ENCODE measurements around the gene PPIP5K1. TPM values are rescaled to one million over a fixed set of nuclear protein-coding genes. Genes with fewer than 3 reads are reported as not detected.
"Not testable (repeated sequence)": the region's sequence is repeated elsewhere in the genome, so short reads cannot be mapped to it uniquely, and the experiment has no call there.

PPIP5K1 gene
- total RNA-seq, 2 donors from 2014 or later: 25.6 to 35.5 TPM

DNA sequence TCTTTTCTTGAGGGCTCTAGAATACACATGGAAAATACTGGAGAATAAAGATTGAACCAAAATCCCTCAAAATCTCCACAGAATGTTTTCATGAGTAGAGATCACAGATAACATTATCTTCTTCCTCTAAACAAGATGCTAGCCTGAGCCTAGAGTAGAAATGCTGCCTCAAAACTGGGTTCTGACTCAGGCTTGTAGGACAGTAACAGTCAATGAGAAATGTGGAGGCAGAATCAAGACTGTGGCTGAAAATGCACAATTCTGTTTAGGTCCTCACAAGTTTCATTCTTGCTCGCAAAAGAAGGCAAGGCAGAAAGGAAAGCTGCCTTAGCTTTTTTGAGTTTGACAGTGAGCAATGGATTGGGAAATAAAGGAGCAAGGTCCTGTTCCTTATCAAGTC is 15.4 kb downstream of the PPIP5K1 start:
- H3K27me3 Mint-ChIP-seq; ATAC-seq; H3K4me1 Mint-ChIP-seq; DNase-seq; H3K4me3 Mint-ChIP-seq; H3K27ac Mint-ChIP-seq; H3K36me3 Mint-ChIP-seq (ENCODE audit: low read depth); H3K9me3 ChIP-seq (ENCODE audit: control insufficient read depth, low read length, poor library complexity, severe bottlenecking): not testable (repeated sequence)

DNA sequence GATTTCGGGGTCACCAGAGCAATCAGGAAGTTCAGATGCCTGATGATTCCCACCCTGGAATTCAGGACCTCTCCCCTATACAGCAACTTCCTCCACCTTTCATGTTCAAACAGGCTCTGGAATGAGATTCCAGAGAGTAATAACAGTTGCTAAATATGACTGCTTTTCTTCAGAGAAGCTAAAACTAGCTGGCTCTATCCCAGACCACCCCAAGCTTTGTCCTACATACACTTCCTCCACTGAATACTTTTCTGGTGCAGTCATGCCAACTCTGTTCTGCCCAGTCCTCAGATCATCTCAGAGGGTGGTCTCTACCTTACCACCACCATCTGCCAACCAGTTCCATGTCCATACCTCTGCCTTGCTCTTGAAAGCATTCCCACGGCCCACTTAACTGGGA is 23.4 kb downstream of the PPIP5K1 start:
- not testable (repeated sequence) for H3K4me3 Mint-ChIP-seq; ATAC-seq; H3K27me3 Mint-ChIP-seq; DNase-seq; H3K9me3 ChIP-seq (ENCODE audit: control insufficient read depth, low read length, poor library complexity, severe bottlenecking); H3K4me1 Mint-ChIP-seq; H3K27ac Mint-ChIP-seq; H3K36me3 Mint-ChIP-seq (ENCODE audit: low read depth)

DNA sequence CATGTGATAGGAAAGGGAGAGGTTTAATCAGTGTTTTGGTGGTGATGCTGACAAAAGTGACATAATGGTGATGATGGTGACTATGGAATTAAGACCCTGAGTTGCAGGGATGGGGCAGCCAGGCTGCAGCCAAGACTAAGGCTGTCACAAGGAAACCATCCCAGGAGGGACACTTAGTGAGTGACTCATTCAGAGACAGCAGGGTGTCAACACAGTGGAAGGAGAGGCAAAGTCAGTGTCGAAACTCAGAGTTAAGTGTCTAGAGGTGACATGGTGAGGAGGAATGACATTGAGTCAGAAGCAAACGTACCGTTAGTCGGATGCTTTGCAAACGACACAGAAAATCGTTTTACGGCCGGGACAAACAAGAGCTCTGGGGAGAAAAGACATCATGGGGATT is 26.2 kb downstream of the PPIP5K1 start:
- not testable (repeated sequence) for H3K9me3 ChIP-seq (ENCODE audit: control insufficient read depth, low read length, poor library complexity, severe bottlenecking); ATAC-seq; H3K4me1 Mint-ChIP-seq; H3K4me3 Mint-ChIP-seq; DNase-seq; H3K27ac Mint-ChIP-seq; H3K36me3 Mint-ChIP-seq (ENCODE audit: low read depth); H3K27me3 Mint-ChIP-seq

DNA sequence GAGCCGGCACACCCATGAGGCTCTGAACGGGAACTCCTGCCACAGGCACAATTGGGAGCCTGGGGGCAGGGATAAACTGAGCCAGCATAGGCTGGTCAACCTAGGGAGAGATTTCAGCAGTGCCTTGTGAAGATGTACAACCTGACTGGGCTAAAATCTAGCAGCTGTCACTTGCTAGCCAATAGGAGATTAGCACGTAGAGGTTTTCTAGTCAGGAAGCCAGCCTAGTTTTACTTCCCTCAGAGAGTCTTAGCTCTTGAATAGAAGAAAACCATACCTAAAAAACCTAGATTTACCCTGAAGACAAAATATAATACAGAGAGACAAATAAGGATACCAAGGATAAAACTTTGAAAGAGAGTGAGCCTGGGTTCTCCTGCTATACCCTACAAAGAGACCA is 27.3 kb downstream of the PPIP5K1 start:
- not testable (repeated sequence) for H3K4me1 Mint-ChIP-seq; H3K27me3 Mint-ChIP-seq; H3K9me3 ChIP-seq (ENCODE audit: control insufficient read depth, low read length, poor library complexity, severe bottlenecking); DNase-seq; H3K36me3 Mint-ChIP-seq (ENCODE audit: low read depth); H3K4me3 Mint-ChIP-seq; H3K27ac Mint-ChIP-seq; ATAC-seq

DNA sequence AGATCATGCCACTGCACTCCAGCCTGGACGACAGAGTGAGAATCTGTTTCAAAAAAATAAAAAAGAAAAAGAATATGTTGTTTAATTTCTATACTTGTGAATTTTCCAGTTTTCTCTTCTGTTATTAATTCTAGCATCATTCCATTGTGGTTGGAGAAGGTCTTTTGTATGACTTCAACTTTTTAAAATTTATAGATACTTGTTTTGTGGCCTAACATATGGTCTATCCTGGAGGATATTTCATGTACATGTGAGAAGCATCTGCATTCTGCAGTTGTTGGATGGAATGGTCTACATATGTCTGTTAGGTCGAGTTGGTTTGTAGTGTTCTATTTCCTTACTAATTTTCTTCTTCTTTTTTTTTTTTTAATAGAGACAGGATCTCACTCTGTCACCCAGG is 37.0 kb downstream of the PPIP5K1 start:
- no peaks in the 10 kb centered on the region for H3K9me3 ChIP-seq (ENCODE audit: control insufficient read depth, low read length, poor library complexity, severe bottlenecking)
- Mint-ChIP-seq H3K27me3 (no peaks in the 10 kb centered on the region), H3K36me3 (ENCODE audit: low read depth) (peaks cover 5% of the 10 kb centered on the region), H3K4me3 (no peak overlapping the region), H3K4me1 (peaks cover 2% of the 10 kb centered on the region), H3K27ac (no peak overlapping the region)
- ATAC-seq: no peak
- no peak for DNase-seq

DNA sequence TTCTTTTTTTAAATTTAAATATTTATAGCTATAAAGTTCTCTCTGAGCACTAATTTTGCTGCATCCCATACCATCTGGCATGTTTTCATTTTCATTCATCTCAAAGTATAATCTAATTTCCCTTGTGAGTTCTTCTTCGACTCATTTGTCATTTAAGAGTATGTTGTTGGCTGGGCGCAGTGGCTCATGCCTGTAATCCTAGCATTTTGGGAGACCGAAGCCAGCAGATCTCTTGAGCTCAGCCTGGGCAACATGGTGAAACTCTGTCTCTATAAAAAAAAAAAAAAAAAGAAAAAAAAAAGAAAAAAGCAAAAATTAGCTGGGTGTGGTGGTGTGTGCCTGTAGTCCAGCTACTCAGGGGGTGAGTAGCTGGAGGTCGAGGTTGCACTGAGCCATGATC is 37.8 kb downstream of the PPIP5K1 start:
- Mint-ChIP-seq H3K4me1 (peaks cover 2% of the 10 kb centered on the region), H3K27ac (no peak overlapping the region), H3K27me3 (no peaks in the 10 kb centered on the region), H3K4me3 (no peak overlapping the region), H3K36me3 (ENCODE audit: low read depth) (peaks cover 3% of the 10 kb centered on the region)
- H3K9me3 ChIP-seq (ENCODE audit: control insufficient read depth, low read length, poor library complexity, severe bottlenecking): no peaks in the 10 kb centered on the region
- DNase-seq (no peak), ATAC-seq (no peak)

- no peak for ATAC-seq
- Mint-ChIP-seq H3K4me3 (no peak overlapping the region), H3K27me3 (no peaks in the 10 kb centered on the region), H3K4me1 (peaks cover 2% of the 10 kb centered on the region), H3K27ac (no peak overlapping the region), H3K36me3 (ENCODE audit: low read depth) (peaks cover 3% of the 10 kb centered on the region)
- no peaks in the 10 kb centered on the region for H3K9me3 ChIP-seq (ENCODE audit: control insufficient read depth, low read length, poor library complexity, severe bottlenecking)
- no peak for DNase-seq
These were observed 39.3 kb downstream of the PPIP5K1 start for GRCh38 chr15:43550527-43551363.

GRCh38 chr15:43547539-43547938 is 42.5 kb downstream of the PPIP5K1 start:
- Mint-ChIP-seq H3K27ac (no peak overlapping the region), H3K36me3 (ENCODE audit: low read depth) (peaks cover 3% of the 10 kb centered on the region), H3K4me3 (no peak overlapping the region), H3K4me1 (peaks cover 2% of the 10 kb centered on the region), H3K27me3 (no peaks in the 10 kb centered on the region)
- ATAC-seq (no peak), DNase-seq (no peak)
- H3K9me3 ChIP-seq (ENCODE audit: control insufficient read depth, low read length, poor library complexity, severe bottlenecking): no peaks in the 10 kb centered on the region

- no peak for DNase-seq
- Mint-ChIP-seq H3K4me3 (no peak overlapping the region), H3K27me3 (no peaks in the 10 kb centered on the region), H3K4me1 (peaks cover 3% of the 10 kb centered on the region), H3K36me3 (ENCODE audit: low read depth) (no peaks in the 10 kb centered on the region), H3K27ac (no peak overlapping the region)
- no peak for ATAC-seq
- H3K9me3 ChIP-seq (ENCODE audit: control insufficient read depth, low read length, poor library complexity, severe bottlenecking): no peaks in the 10 kb centered on the region
These were observed 44.6 kb downstream of the PPIP5K1 start for GRCh38 chr15:43545426-43545825.

GRCh38 chr15:43544266-43544665 is 45.7 kb downstream of the PPIP5K1 start:
- DNase-seq (no peak), ATAC-seq (no peak)
- H3K27me3 Mint-ChIP-seq: no peaks in the 10 kb centered on the region
- H3K4me3 Mint-ChIP-seq: no peak overlapping the region
- H3K9me3 ChIP-seq (ENCODE audit: control insufficient read depth, low read length, poor library complexity, severe bottlenecking): no peaks in the 10 kb centered on the region
- H3K36me3 Mint-ChIP-seq (ENCODE audit: low read depth): no peaks in the 10 kb centered on the region
- H3K27ac Mint-ChIP-seq: no peak overlapping the region
- H3K4me1 Mint-ChIP-seq: peaks cover 3% of the 10 kb centered on the region

GRCh38 chr15:43541785-43542184 is 48.2 kb downstream of the PPIP5K1 start:
- Mint-ChIP-seq H3K27me3 (no peaks in the 10 kb centered on the region), H3K36me3 (ENCODE audit: low read depth) (peaks cover 2% of the 10 kb centered on the region), H3K4me3 (no peak overlapping the region), H3K4me1 (peaks cover 3% of the 10 kb centered on the region), H3K27ac (no peak overlapping the region)
- ATAC-seq: no peak
- no peak for DNase-seq
- no peaks in the 10 kb centered on the region for H3K9me3 ChIP-seq (ENCODE audit: control insufficient read depth, low read length, poor library complexity, severe bottlenecking)

GRCh38 chr15:43538091-43538490 is 51.9 kb downstream of the PPIP5K1 start:
- Mint-ChIP-seq H3K27ac (no peak overlapping the region), H3K4me3 (no peak overlapping the region), H3K27me3 (no peaks in the 10 kb centered on the region), H3K36me3 (ENCODE audit: low read depth) (peaks cover 4% of the 10 kb centered on the region), H3K4me1 (peaks cover 3% of the 10 kb centered on the region)
- H3K9me3 ChIP-seq (ENCODE audit: control insufficient read depth, low read length, poor library complexity, severe bottlenecking): no peaks in the 10 kb centered on the region
- ATAC-seq (no peak), DNase-seq (no peak)

- no peaks in the 10 kb centered on the region for H3K27me3 Mint-ChIP-seq
- H3K4me3 Mint-ChIP-seq: no peak overlapping the region
These were observed 55.1 kb downstream of the PPIP5K1 start for GRCh38 chr15:43534897-43535296.

DNA sequence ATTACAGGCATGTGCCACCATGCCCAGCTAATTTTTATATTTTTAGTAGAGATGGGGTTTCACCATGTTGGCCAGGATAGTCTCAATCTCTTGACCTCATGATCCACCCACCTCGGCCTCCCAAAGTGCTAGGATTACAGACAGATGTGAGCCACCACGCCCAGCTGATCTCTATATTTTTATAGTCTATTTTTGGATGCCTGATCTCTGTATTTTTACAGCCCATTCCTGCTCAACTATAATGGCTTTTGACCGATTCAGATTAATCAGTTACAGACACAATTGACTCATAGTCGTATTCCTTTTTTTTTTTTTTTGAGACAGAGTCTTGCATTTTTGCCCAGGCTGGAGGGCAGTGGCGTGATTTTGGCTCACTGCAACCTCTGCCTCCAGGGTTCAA is 57.2 kb downstream of the PPIP5K1 start:
- not testable (repeated sequence) for H3K27me3 Mint-ChIP-seq; H3K36me3 Mint-ChIP-seq (ENCODE audit: low read depth); H3K4me1 Mint-ChIP-seq; H3K9me3 ChIP-seq (ENCODE audit: control insufficient read depth, low read length, poor library complexity, severe bottlenecking); H3K4me3 Mint-ChIP-seq; DNase-seq; ATAC-seq
- peak overlapping the region; percentile 21 for H3K27ac Mint-ChIP-seq

More at GRCh38 chr15:43534897-43535296, 55.1 kb downstream of the PPIP5K1 start:
- no peaks in the 10 kb centered on the region for H3K9me3 ChIP-seq (ENCODE audit: control insufficient read depth, low read length, poor library complexity, severe bottlenecking)
- DNase-seq: no peak
- Mint-ChIP-seq H3K4me1 (peaks cover 3% of the 10 kb centered on the region), H3K36me3 (ENCODE audit: low read depth) (peaks cover 4% of the 10 kb centered on the region), H3K27ac (no peak overlapping the region)
- no peak for ATAC-seq

Data from T-helper 17 cell (primary cell).